ENCODE data around the gene KRTAP10-2.

Gene KRTAP10-2

DNA sequence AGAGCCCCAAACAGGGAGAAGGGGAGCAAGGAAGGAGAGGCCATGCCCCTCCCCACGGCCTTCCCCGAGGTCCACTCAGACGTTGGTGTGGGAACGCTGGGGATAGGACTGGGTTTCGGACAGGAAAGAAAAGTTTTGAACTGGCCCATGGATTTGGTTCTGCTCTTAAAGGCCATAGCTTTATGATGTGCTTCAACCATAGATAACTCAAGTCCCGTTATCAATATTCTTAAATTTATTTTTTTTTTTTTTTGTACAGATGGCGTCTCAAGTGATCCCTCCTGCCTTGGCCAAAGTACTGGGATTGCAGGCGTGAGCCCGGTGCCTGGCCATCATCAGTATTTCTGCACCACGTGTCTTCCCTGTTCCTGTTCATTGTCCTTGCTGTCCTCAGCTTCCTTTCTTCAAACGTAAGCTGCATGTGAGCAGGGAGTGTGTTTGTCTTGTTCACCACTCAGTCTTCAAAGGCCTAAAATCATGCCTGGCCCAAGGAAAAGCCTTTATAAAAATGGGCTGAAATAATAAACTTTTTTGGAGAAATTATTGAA, 10.5 kb downstream of the KRTAP10-2 start:
- no peak for DNase-seq

DNA sequence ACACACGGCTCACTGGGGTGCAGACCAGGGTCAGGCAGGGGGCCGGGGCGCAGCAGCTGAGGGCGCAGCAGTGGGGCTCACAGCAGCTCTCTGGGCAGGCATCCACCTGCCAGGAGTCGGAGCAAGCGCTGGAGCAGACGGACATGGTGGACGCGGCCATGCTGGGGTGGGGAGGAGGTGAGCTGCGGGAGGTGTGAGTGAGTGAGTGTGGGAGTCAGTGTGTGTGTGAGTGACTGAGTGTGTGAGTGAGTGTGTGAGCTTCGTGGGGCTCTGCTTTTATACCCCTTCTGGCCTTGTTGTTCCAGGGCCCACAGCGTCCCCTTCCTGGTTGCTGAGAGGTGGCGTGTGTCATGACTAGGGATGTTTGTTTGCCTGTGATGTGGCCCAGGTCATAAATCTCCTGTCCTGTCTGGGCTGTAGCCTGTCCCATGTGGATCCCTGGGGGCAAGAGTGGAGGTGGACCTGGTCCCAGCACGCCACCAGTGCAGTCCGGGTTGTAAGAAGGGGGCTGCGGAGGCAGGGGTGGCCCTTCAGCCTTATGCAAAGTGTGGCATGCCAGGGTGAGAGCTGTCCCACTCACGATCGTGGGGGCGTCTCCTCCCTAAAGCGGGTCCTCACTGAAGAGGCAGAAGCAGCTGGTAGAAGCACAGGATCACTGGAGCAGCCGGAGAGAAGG, 11.2 kb downstream of the KRTAP10-2 start, which contains the start of gene KRTAP10-1:
Gene KRTAP10-1 (minus strand): TSS at position 205 of the 676 bp plus-strand sequence. CDS start 45 bp downstream, at position 160.
- DNase-seq = no peak

DNA sequence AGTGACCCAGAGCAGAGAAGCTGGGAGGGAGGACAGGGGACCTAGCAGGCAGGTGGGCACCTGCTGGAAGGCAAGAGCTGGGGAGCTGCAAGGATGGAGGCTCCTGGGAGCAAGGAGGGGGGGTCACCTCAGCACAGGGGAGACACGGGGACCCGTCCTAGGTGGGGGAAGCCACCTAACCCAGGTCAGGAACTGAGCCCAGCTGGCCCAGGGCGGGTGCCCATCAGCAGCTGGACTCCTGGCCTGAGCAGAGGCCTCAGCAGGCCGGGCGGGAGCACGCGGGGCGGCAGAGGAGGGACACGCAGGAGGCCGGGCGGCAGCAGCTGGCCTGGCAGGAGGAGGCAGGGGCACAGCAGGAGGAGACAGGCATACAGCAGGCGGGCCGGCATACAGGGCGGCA, 12.3 kb downstream of the KRTAP10-2 start:
- DNase-seq = no peak

- no peak for DNase-seq
These were observed 13.1 kb downstream of the KRTAP10-2 start for GRCh38 chr21:44537930-44538911.

GRCh38 chr21:44535963-44536362, 15.3 kb downstream of the KRTAP10-2 start:
- DNase-seq = no peak

DNA sequence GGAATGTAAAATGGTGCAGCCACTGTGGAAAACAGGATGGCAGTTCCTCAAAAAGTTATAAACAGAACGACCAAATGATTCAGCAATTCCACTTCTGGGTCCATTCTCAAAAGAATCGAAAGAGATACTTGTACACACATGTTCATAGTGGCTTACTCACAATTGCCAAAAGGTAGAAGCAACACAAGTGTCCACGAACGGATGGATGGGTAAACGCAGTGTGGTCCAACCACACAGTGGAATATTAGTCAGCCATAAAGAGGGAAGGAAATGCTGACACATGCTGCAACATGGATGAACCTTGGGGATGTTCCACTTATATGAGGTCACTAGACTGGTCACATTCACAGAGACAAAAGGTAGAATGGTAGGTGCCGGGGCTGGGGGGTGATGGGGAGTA, 16.6 kb downstream of the KRTAP10-2 start:
- DNase-seq = no peak

GRCh38 chr21:44533891-44534627, 17.2 kb downstream of the KRTAP10-2 start:
- DNase-seq = no peak

- no peak for DNase-seq
These were observed 18.0 kb downstream of the KRTAP10-2 start for GRCh38 chr21:44533121-44533890.

GRCh38 chr21:44532712-44533111, 18.6 kb downstream of the KRTAP10-2 start:
- DNase-seq = no peak

- DNase-seq = no peak
These were observed 19.4 kb downstream of the KRTAP10-2 start for GRCh38 chr21:44531606-44532564.

- no peak for DNase-seq
These were observed 20.3 kb downstream of the KRTAP10-2 start for GRCh38 chr21:44530903-44531605.

DNA sequence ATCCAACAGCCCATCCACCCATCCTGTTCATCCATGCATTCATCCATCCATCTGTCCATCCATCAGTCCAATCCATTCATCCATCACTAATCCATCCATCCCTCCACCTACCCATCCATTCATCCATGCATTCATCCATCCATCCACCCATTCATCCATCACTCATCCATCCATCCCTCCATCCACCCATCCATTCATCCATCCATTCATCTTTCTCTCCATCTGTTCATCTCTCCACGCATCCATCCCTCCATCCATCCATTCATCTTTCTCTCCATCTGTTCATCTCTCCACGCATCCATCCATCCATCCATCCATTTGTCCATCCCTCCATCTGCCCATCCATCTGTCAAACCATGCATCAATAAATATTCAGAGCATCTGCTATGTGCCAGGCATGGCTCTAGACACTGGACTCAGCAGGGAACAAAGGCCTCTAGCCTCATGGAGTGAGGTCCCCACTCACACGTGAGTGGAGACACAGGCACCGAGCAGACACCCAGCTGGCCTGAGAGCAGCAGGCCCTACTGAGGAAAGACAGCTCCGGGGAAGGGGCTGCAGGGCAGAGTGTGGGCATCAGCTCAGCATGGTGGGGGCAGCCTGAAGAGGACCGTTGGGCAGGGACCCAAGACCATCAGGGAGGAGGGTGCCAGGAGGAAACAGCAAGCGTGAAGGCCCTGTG, 20.9 kb downstream of the KRTAP10-2 start:
- DNase-seq = no peak

GRCh38 chr21:44529503-44530125, 21.7 kb downstream of the KRTAP10-2 start:
- no peak for DNase-seq

DNA sequence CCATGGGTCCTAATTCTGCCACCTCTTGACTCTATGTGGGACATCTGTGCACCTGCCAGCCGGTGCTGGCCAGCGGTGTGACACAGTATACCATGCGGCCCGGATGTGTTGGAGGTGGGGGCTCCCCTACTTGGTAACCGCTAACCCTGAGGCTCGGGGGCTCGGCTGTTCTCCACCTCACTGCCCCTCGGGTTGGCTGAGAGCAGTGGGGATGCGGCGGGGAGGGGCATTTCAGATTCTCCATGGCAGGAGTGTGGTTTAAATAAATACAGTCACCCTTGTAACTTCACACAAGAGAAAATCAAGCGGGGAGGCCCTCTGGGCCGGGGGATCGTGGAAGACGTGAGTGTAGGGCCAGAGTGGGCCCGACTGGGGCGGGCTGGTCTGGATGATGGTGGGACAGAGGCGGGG, 22.3 kb downstream of the KRTAP10-2 start:
- DNase-seq = no peak

- DNase-seq = no peak
These were observed 22.7 kb downstream of the KRTAP10-2 start for GRCh38 chr21:44528634-44528995.

- DNase-seq = no peak
These were observed 23.2 kb downstream of the KRTAP10-2 start for GRCh38 chr21:44527983-44528633.

Measured in anterior cingulate cortex (tissue), 58 donors.